ENCODE measurements around the gene TMEM212.
"Not testable (repeated sequence)": the region's sequence is repeated elsewhere in the genome, so short reads cannot be mapped to it uniquely, and the experiment has no call there.

TMEM212 gene

GRCh38 chr3:171890398-171890797 lies 47.2 kb downstream of the TMEM212 start:
- DNase-seq (ENCODE audit: low read depth in 2 of 2): no peak

- DNase-seq (ENCODE audit: low read depth in 2 of 2): no peak
Observed at GRCh38 chr3:171892457-171892856, 49.3 kb downstream of the TMEM212 start.

DNA sequence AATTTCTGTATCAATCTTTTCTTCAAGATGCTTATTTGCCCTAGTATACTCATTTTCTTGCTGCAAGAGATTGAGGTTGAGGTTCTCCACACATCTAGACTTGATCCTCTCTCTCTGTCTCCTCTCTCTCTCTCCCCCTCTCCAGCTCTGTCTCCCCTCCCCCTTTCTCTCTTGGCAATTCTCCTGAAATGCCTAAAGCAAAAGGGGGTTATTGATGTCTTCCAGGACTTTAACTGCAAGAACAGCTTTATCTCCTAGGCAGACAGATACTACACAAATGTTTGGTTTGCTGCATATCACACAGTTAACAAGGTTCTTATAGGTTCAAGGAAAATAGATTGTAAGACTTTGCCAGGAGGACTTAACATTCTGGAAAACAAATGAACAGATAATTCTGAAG lies 52.1 kb downstream of the TMEM212 start:
- DNase-seq (ENCODE audit: low read depth in 2 of 2): no peak

DNA sequence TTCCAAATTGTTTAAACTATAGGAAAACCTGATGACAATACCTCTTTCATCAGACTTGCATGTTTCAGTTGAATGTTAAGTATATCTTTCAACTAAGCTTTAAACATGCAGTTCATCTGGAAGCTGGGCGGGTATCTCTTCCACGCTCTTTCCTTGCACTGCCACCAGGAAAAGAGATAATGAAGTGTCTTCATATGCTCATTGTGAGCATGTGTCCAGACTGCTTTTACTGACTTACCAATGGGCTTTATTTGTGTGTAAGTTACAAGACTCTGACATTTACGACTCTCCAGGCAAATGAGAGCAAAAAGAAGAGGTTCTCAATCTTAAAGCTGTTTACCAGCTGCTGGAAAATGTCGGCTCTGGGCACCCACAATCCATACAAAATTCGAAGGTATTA lies 52.8 kb downstream of the TMEM212 start:
- DNase-seq (ENCODE audit: low read depth in 2 of 2): no peak

DNA sequence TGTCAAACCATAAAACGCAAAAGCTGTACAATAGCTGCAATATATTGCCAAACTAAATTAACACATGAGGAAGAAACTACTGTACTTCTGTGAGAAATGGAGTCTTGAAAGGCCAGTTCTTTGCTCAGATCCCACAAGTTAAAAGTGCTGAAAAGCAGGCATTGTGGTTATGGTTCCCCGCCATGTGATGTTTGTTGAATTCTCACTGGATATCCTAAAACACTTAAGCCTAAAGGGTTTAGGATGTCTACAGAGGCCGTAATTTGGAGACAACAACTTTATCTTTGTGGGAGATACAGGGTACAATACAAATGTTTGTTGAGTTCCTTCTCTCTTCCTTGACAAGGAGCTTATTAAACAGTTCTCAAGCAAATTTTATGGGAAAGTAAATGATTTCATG lies 53.2 kb downstream of the TMEM212 start:
- DNase-seq (ENCODE audit: low read depth in 2 of 2): no peak

- DNase-seq (ENCODE audit: low read depth in 2 of 2): no peak
Observed at GRCh38 chr3:171898192-171898591, 55.0 kb downstream of the TMEM212 start.

GRCh38 chr3:171900446-171900845 lies 57.3 kb downstream of the TMEM212 start:
- DNase-seq (ENCODE audit: low read depth in 2 of 2): no peak

GRCh38 chr3:171901615-171902312 lies 58.6 kb downstream of the TMEM212 start:
- DNase-seq (ENCODE audit: low read depth in 2 of 2): no peak

- no peak for DNase-seq (ENCODE audit: low read depth in 2 of 2)
Observed at GRCh38 chr3:171904829-171905228, 61.7 kb downstream of the TMEM212 start.

- DNase-seq (ENCODE audit: low read depth in 2 of 2): not testable (repeated sequence)
Observed at GRCh38 chr3:171906503-171906902, 63.4 kb downstream of the TMEM212 start.

GRCh38 chr3:171906951-171907676 lies 64.0 kb downstream of the TMEM212 start:
- DNase-seq (ENCODE audit: low read depth in 2 of 2): no peak

DNA sequence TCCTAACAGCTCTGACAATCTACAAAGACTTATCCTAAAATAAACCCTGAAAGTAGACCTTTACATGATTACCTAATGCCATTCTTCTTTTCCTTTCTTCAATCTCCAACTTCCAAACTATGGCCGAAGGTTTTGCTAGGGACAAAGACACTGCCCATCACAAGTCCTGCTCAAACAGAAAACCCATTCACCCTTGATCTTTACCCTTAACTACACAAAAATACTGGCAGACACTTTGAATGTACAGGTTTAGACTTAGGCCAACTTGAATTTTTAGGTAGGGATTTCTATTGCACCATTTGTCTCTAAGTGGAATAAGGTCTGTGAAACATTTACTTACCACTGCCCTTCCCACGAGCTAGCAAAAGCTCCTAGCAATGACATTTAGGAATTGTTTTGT lies 64.6 kb downstream of the TMEM212 start:
- DNase-seq (ENCODE audit: low read depth in 2 of 2): no peak

DNA sequence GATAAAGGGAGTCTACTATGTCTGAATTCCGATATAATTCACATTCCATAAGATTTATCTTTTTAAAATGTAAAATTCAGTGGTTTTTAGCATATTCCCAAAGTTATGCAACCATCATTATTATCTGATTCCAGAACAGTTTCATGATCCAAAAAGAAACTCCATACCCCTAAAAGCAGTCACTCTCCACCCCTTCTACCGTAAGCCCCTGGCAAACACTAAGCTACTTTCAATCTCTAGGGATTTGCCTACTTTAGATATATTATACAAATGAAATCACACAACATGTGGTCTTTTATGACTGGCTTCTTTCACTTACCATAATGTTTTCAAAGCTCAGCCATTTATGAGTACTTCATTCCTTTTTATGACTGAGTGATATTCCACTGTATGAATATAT lies 65.6 kb downstream of the TMEM212 start:
- no peak for DNase-seq (ENCODE audit: low read depth in 2 of 2)

Measured in stimulated activated CD4-positive, alpha-beta T cell treated with anti-CD3 and anti-CD28 coated beads, Interleukin-15, amount 100 ng/mL, for 48 hours (primary cell).